NCI-H2171 treated with DMSO at 0.1 percent for 48 hours (cell line): ENCODE data around the gene FKBP2.

ENCODE experiments used
- DNase-seq: peaks from one replicate; lab custom pipeline; 2025; lab: John Stamatoyannopoulos, UW

Gene FKBP2

GRCh38 chr11:64240435-64241240, at the start of gene FKBP2:
Gene FKBP2 (plus strand): TSS chr11:64241095. CDS start chr11:64242388, 1,293 bp downstream.
- peak; percentile 94 for DNase-seq

GRCh38 chr11:64192434-64192833, 48.5 kb upstream of the FKBP2 start:
- no peak for DNase-seq

GRCh38 chr11:64196626-64197025, 44.3 kb upstream of the FKBP2 start:
- no peak for DNase-seq

- DNase-seq = no peak
Measured at GRCh38 chr11:64198511-64198910, 42.4 kb upstream of the FKBP2 start.

- no peak for DNase-seq
Measured at GRCh38 chr11:64201543-64201942, 39.4 kb upstream of the FKBP2 start.

- no peak for DNase-seq
Measured at GRCh38 chr11:64202992-64203391, 37.9 kb upstream of the FKBP2 start.

GRCh38 chr11:64203421-64204079, 37.3 kb upstream of the FKBP2 start:
- no peak for DNase-seq

- DNase-seq = no peak
Measured at GRCh38 chr11:64204080-64204440, 36.8 kb upstream of the FKBP2 start.

GRCh38 chr11:64204464-64204989, 36.4 kb upstream of the FKBP2 start:
- DNase-seq = peak; percentile 99

GRCh38 chr11:64206457-64207255, 34.2 kb upstream of the FKBP2 start, which contains the start of gene FERMT3:
Gene FERMT3 (plus strand): TSS chr11:64206721. CDS start chr11:64207365, 644 bp downstream.
- no peak for DNase-seq

- no peak for DNase-seq
Measured at GRCh38 chr11:64207256-64208085, 33.4 kb upstream of the FKBP2 start.

GRCh38 chr11:64208086-64208795, 32.7 kb upstream of the FKBP2 start:
- no peak for DNase-seq

GRCh38 chr11:64208796-64209562, 31.9 kb upstream of the FKBP2 start:
- no peak for DNase-seq

GRCh38 chr11:64209563-64209843, 31.4 kb upstream of the FKBP2 start:
- DNase-seq = no peak

- peak; percentile 15 for DNase-seq
Measured at GRCh38 chr11:64210301-64211020, 30.4 kb upstream of the FKBP2 start.

- no peak for DNase-seq
Measured at GRCh38 chr11:64211181-64211872, 29.6 kb upstream of the FKBP2 start.

GRCh38 chr11:64216879-64217278, 24.0 kb upstream of the FKBP2 start:
- no peak for DNase-seq

- DNase-seq = no peak
Measured at GRCh38 chr11:64218628-64219353, 22.1 kb upstream of the FKBP2 start.
